Measurements from ENCODE around the gene SLC46A2. TPM values are rescaled to one million over a fixed set of nuclear protein-coding genes. Genes with fewer than 3 reads are reported as not detected.

Gene SLC46A2
- total RNA-seq, 2 experiments from 2014 or later, result not detected

- no peaks in the 10 kb centered on the region for H3K27me3 Mint-ChIP-seq (ENCODE audit: low read depth)
- ChIA-PET POLR2A (no interaction called here), CTCF (no interaction called here)
- peaks cover 14% of the 10 kb centered on the region for H3K4me1 Mint-ChIP-seq (ENCODE audit: low read depth)
- H3K4me3 Mint-ChIP-seq, result no peak overlapping the region
- H3K36me3 Mint-ChIP-seq (ENCODE audit: low read depth), result no peaks in the 10 kb centered on the region
- no peak overlapping the region for H3K27ac Mint-ChIP-seq
- no peak for DNase-seq
- H3K9me3 Mint-ChIP-seq (ENCODE audit: insufficient read depth), result no peaks in the 10 kb centered on the region
- ATAC-seq, result no peak
Measured at GRCh38 chr9:112866662-112867274, 23.9 kb downstream of the SLC46A2 start.

GRCh38 chr9:112864982-112865381 lies 25.7 kb downstream of the SLC46A2 start:
- H3K4me3 Mint-ChIP-seq, result no peak overlapping the region
- ChIA-PET CTCF (no interaction called here), POLR2A (no interaction called here)
- H3K27me3 Mint-ChIP-seq (ENCODE audit: low read depth), result no peaks in the 10 kb centered on the region
- ATAC-seq (no peak), DNase-seq (no peak)
- no peaks in the 10 kb centered on the region for H3K9me3 Mint-ChIP-seq (ENCODE audit: insufficient read depth)
- H3K27ac Mint-ChIP-seq, result no peak overlapping the region
- H3K36me3 Mint-ChIP-seq (ENCODE audit: low read depth), result no peaks in the 10 kb centered on the region
- H3K4me1 Mint-ChIP-seq (ENCODE audit: low read depth), result peaks cover 14% of the 10 kb centered on the region

DNA sequence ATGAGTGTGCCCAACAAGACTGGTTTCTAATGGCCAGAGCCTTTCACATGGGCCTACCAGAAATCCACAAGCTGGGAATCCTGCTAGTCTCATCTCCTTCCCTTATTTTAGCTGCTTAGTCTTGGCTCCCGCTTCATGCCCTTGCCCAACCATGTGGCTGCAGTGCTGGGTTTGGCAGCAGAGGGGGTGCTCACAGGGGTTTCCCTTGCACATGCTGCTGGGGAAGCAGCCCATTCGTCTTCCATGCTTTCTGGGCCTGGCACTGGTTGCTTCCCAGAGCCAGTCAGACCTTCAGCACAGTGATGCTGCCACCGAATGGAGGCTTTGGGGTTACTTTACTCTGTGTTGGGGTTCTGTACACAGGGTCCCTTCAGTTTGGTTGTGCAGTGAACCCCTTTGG lies 26.3 kb downstream of the SLC46A2 start:
- no peaks in the 10 kb centered on the region for H3K9me3 Mint-ChIP-seq (ENCODE audit: insufficient read depth)
- no peak overlapping the region for H3K27ac Mint-ChIP-seq
- no peak overlapping the region for H3K4me3 Mint-ChIP-seq
- H3K27me3 Mint-ChIP-seq (ENCODE audit: low read depth), result no peaks in the 10 kb centered on the region
- POLR2A ChIA-PET, result no interaction called here
- no peak for ATAC-seq
- H3K4me1 Mint-ChIP-seq (ENCODE audit: low read depth), result peaks cover 14% of the 10 kb centered on the region
- CTCF ChIA-PET, result interaction anchor here (0.6 kb wide), 1 partner anchor 1588 kb away, joined by 3 read pairs; no protein-coding TSS in a partner anchor
- no peak for DNase-seq
- H3K36me3 Mint-ChIP-seq (ENCODE audit: low read depth), result no peaks in the 10 kb centered on the region

- Mint-ChIP-seq H3K9me3 (ENCODE audit: insufficient read depth) (no peaks in the 10 kb centered on the region), H3K27me3 (ENCODE audit: low read depth) (no peaks in the 10 kb centered on the region), H3K4me1 (ENCODE audit: low read depth) (peaks cover 14% of the 10 kb centered on the region), H3K36me3 (ENCODE audit: low read depth) (no peaks in the 10 kb centered on the region), H3K4me3 (no peak overlapping the region), H3K27ac (no peak overlapping the region)
- ChIA-PET POLR2A (no interaction called here), CTCF (interaction anchor here (0.6 to 1.4 kb wide), 2 partner anchors 39 to 1587 kb away, joined by 3 to 4 read pairs; no protein-coding TSS in a partner anchor)
- DNase-seq (no peak), ATAC-seq (no peak)
Measured at GRCh38 chr9:112863746-112864145, 26.9 kb downstream of the SLC46A2 start.

DNA sequence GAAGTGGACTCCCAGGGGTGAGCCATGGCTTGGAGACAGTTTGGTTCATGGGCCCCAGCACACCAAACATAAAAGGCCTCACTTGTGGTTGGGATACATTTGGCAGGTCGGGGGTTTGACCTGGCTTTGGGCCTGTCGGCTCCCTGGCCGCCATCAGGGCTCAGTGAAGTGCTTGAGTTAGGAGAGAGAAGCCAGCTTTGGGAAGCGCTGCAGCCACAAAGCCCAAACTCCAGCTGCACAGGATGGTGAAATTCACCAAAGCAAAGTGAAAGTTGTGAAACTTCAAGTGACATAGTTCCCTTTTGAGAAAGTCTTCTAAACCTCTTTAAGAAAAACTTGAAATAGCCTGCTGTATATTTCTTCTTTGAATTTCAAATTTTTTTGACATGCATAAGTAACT lies 27.5 kb downstream of the SLC46A2 start:
- Mint-ChIP-seq H3K27ac (no peak overlapping the region), H3K36me3 (ENCODE audit: low read depth) (no peaks in the 10 kb centered on the region), H3K4me3 (no peak overlapping the region), H3K4me1 (ENCODE audit: low read depth) (peaks cover 14% of the 10 kb centered on the region), H3K27me3 (ENCODE audit: low read depth) (no peaks in the 10 kb centered on the region), H3K9me3 (ENCODE audit: insufficient read depth) (no peaks in the 10 kb centered on the region)
- ChIA-PET CTCF (interaction anchor here (1.4 kb wide), 1 partner anchor 39 kb away, joined by 4 read pairs; no protein-coding TSS in a partner anchor), POLR2A (no interaction called here)
- no peak for DNase-seq
- ATAC-seq, result no peak

GRCh38 chr9:112861638-112862555 lies 28.8 kb downstream of the SLC46A2 start:
- DNase-seq, result no peak
- H3K4me3 Mint-ChIP-seq, result no peak overlapping the region
- ChIA-PET CTCF (interaction anchor here (1.2 kb wide), 1 partner anchor 41 kb away, joined by 3 read pairs; no protein-coding TSS in a partner anchor), POLR2A (no interaction called here)
- H3K27me3 Mint-ChIP-seq (ENCODE audit: low read depth), result no peaks in the 10 kb centered on the region
- no peak for ATAC-seq
- H3K9me3 Mint-ChIP-seq (ENCODE audit: insufficient read depth), result no peaks in the 10 kb centered on the region
- peaks cover 14% of the 10 kb centered on the region for H3K4me1 Mint-ChIP-seq (ENCODE audit: low read depth)
- no peaks in the 10 kb centered on the region for H3K36me3 Mint-ChIP-seq (ENCODE audit: low read depth)
- no peak overlapping the region for H3K27ac Mint-ChIP-seq

DNA sequence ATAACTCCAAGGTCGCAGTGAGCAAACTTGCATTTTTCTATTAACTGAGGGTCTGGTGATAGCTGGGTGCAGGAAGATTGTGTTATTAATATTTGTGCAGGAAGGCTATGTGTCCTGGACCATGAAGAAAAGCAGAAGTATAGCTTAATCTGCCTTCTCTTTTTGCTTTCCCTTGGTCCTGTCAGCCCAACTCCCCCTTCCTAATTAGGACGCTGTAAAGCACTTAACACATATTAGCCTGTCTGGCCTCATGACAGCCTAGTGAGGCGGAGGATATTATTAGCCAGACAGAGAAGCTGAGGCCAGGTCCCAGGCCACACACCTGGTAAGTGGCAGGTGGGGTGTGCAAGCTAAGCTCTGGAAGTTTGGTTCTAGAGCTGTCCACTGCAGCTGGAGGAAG lies 29.5 kb downstream of the SLC46A2 start:
- CTCF ChIA-PET, result interaction anchor here (1.2 kb wide), 1 partner anchor 42 kb away, joined by 3 read pairs; no protein-coding TSS in a partner anchor
- no peak for ATAC-seq
- Mint-ChIP-seq H3K9me3 (ENCODE audit: insufficient read depth) (no peaks in the 10 kb centered on the region), H3K4me3 (no peak overlapping the region), H3K27ac (no peak overlapping the region), H3K27me3 (ENCODE audit: low read depth) (no peaks in the 10 kb centered on the region), H3K4me1 (ENCODE audit: low read depth) (peaks cover 14% of the 10 kb centered on the region), H3K36me3 (ENCODE audit: low read depth) (no peaks in the 10 kb centered on the region)
- POLR2A ChIA-PET, result no interaction called here
- no peak for DNase-seq

- no peak for ATAC-seq
- ChIA-PET POLR2A (no interaction called here), CTCF (interaction anchor here (1.2 kb wide), 1 partner anchor 43 kb away, joined by 3 read pairs; no protein-coding TSS in a partner anchor)
- Mint-ChIP-seq H3K27ac (no peak overlapping the region), H3K9me3 (ENCODE audit: insufficient read depth) (no peaks in the 10 kb centered on the region), H3K36me3 (ENCODE audit: low read depth) (no peaks in the 10 kb centered on the region), H3K4me1 (ENCODE audit: low read depth) (peaks cover 14% of the 10 kb centered on the region), H3K27me3 (ENCODE audit: low read depth) (no peaks in the 10 kb centered on the region), H3K4me3 (no peak overlapping the region)
- DNase-seq, result no peak
Measured at GRCh38 chr9:112860451-112860850, 30.2 kb downstream of the SLC46A2 start.

DNA sequence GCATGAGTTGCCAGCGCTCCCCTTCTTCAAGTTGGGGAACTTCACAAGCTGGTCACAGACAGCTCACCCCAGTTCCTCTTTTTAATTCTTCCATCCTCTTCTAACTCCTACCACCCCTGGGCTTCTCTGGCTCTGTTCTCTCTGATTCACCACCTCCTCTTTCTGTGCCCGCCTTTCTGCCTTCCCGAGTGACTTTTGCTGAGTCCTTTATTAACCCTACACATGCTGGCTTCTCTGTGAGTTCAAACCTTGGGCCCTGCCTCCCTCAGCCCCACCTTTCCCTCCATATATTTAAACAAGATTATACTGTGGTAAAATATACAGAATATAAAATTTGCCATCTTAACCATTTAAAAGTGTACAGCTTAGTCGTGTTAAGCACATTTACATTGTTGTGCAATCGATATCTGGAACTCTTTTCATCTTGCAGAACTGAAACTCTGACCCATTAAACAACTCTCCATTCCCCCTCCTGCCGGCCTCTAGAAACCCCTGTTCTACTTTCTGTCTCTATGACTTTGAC lies 32.0 kb downstream of the SLC46A2 start:
- H3K4me1 Mint-ChIP-seq (ENCODE audit: low read depth), result peaks cover 10% of the 10 kb centered on the region
- H3K27me3 Mint-ChIP-seq (ENCODE audit: low read depth), result no peaks in the 10 kb centered on the region
- no peak overlapping the region for H3K4me3 Mint-ChIP-seq
- H3K27ac Mint-ChIP-seq, result no peak overlapping the region
- ChIA-PET POLR2A (no interaction called here), CTCF (no interaction called here)
- no peaks in the 10 kb centered on the region for H3K36me3 Mint-ChIP-seq (ENCODE audit: low read depth)
- DNase-seq (no peak), ATAC-seq (no peak)
- no peaks in the 10 kb centered on the region for H3K9me3 Mint-ChIP-seq (ENCODE audit: insufficient read depth)

GRCh38 chr9:112858005-112858404 lies 32.7 kb downstream of the SLC46A2 start:
- CTCF ChIA-PET, result interaction anchor here (1.5 kb wide), 1 partner anchor 12 kb away, joined by 4 read pairs; no protein-coding TSS in a partner anchor
- no peaks in the 10 kb centered on the region for H3K9me3 Mint-ChIP-seq (ENCODE audit: insufficient read depth)
- H3K4me1 Mint-ChIP-seq (ENCODE audit: low read depth), result peaks cover 4% of the 10 kb centered on the region
- no peaks in the 10 kb centered on the region for H3K36me3 Mint-ChIP-seq (ENCODE audit: low read depth)
- DNase-seq (no peak), ATAC-seq (no peak)
- POLR2A ChIA-PET, result no interaction called here
- H3K4me3 Mint-ChIP-seq, result no peak overlapping the region
- no peak overlapping the region for H3K27ac Mint-ChIP-seq
- H3K27me3 Mint-ChIP-seq (ENCODE audit: low read depth), result no peaks in the 10 kb centered on the region

DNA sequence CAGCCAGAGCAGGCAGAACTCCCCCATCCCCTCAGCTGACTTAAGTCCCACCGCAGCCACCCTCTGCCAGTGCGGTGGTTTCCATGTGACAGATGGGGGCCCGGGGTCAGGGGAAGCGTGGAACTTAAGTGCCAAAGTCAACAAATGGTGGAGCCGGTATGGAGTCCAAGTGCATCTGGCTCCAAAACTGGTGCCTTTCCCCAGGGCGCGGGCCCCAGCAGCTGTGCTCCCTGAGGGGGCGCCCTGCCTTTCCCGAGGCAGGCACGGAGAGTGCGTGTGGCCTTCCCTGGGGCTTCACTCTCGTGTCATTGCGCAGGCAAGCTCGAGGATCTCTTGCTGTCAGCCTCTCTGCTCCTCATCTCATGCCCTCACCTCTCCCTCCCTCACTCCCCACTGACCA lies 33.8 kb downstream of the SLC46A2 start:
- Mint-ChIP-seq H3K4me1 (ENCODE audit: low read depth) (no peaks in the 10 kb centered on the region), H3K27me3 (ENCODE audit: low read depth) (no peaks in the 10 kb centered on the region), H3K4me3 (no peak overlapping the region), H3K9me3 (ENCODE audit: insufficient read depth) (no peaks in the 10 kb centered on the region), H3K27ac (no peak overlapping the region), H3K36me3 (ENCODE audit: low read depth) (no peaks in the 10 kb centered on the region)
- ChIA-PET CTCF (interaction anchor here (1.0 to 1.5 kb wide), 2 partner anchors 11 to 14 kb away, joined by 3 to 4 read pairs; no protein-coding TSS in a partner anchor), POLR2A (no interaction called here)
- no peak for DNase-seq
- ATAC-seq, result no peak

DNA sequence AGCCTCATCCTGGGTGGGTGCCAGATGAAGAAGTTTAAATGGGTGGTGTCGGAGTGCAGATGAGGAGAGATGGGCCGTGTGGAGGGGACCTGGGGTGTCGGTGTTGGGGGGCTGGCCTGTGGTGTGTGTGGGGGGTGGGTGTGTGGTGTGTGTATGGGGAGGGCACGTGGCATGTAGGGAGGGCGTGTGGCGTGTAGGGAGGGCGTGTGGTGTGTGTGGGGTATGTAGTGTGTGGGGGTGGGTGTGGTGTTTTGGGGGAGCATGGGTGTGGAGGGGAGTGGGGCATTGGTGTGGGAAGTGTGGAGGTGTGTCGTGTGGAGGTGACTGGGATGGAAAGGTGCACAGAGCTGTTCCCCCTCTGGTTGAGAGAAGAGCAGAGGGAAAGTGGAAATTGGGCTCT lies 34.5 kb downstream of the SLC46A2 start:
- Mint-ChIP-seq H3K27me3 (ENCODE audit: low read depth) (no peaks in the 10 kb centered on the region), H3K36me3 (ENCODE audit: low read depth) (no peaks in the 10 kb centered on the region), H3K4me1 (ENCODE audit: low read depth) (no peaks in the 10 kb centered on the region), H3K27ac (no peak overlapping the region), H3K9me3 (ENCODE audit: insufficient read depth) (no peaks in the 10 kb centered on the region), H3K4me3 (no peak overlapping the region)
- ChIA-PET CTCF (interaction anchor here (1.0 kb wide), 1 partner anchor 11 kb away, joined by 3 read pairs; no protein-coding TSS in a partner anchor), POLR2A (no interaction called here)
- ATAC-seq, result no peak
- DNase-seq, result no peak

Data from activated CD8-positive, alpha-beta T cell treated with anti-CD3 and anti-CD28 coated beads, Interleukin-2, amount 10 ng/mL, durations not matched to agents 7 days and 5 days (primary cell).